Epithelial cell of esophagus (primary cell): ENCODE data around the gene EXD3.
A peak's percentile ranks its signal among the peaks of the same experiment; 100 is the strongest.

Experiments used
- DNase-seq: peaks from one replicate; pipeline ENCODE4 v3.0.0; 2010; ENCODE audit warnings: low read depth
- H3K4me3 ChIP-seq: 2 replicates; pipeline ENCODE4 v1.5.1; 2011; ENCODE audit warnings: mild to moderate bottlenecking, low read length, control low read depth
- TF ChIP-seq, protein P1 (sequence below): IDR thresholded peaks from 2 replicates; pipeline ENCODE4 v1.5.1; 2011; ENCODE audit warnings: low read depth, mild to moderate bottlenecking, low read length, control low read depth, inconsistent platforms; ENCODE audit not compliant: insufficient read depth; ENCODE audit errors: missing control alignments

EXD3 gene

GRCh38 chr9:137461316-137461662, 38.3 kb upstream of the EXD3 start:
- no peak for DNase-seq
- H3K4me3 ChIP-seq = no peak overlapping the region
- TF ChIP-seq, protein P1, sequence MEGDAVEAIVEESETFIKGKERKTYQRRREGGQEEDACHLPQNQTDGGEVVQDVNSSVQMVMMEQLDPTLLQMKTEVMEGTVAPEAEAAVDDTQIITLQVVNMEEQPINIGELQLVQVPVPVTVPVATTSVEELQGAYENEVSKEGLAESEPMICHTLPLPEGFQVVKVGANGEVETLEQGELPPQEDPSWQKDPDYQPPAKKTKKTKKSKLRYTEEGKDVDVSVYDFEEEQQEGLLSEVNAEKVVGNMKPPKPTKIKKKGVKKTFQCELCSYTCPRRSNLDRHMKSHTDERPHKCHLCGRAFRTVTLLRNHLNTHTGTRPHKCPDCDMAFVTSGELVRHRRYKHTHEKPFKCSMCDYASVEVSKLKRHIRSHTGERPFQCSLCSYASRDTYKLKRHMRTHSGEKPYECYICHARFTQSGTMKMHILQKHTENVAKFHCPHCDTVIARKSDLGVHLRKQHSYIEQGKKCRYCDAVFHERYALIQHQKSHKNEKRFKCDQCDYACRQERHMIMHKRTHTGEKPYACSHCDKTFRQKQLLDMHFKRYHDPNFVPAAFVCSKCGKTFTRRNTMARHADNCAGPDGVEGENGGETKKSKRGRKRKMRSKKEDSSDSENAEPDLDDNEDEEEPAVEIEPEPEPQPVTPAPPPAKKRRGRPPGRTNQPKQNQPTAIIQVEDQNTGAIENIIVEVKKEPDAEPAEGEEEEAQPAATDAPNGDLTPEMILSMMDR = no peak

DNA sequence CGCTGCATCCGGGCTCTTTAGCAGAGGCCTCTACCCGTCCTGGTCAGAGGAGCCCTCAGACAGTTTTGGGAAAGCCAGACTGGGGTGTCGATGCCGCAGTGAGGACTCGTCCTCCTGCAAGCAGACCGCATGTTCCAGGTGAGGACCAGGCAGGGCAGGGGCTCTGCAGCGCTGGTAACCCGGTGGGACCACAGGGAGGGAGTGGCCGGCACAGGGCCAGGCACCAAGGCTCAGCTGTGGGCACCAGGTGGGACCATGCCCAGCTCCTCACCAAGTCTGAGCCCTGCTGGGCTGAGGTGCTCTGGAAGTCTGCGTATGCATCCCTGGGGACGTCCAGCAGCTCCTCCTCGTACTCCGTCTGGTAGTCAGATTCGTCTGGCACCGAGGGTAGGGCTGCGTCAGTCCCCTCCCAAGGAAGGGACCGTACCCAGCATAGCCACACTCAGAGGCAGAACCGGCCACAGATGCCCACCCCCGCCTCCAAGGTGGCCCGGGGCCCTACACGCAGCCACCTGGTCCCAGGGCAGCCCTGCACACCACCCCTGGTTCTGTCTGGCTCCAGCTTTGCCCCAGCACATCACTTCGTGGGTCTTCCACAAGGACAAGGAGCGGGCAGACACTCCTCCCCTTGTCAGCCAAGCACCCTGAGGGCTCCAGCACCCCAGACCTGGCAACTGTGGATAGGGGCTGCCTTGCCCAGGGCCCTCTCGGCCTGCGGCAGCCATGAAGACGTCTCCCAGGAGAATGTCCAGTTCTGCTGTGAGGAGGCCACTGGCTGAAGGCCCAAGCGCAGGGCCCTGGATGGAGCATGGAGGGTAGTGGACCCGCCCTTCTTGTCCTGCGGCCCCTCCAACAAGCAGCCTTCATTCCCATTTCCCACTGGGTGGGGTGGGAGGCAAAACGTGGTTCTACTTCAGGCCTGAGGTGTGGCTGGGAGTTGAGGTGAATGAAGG, 37.7 kb upstream of the EXD3 start:
- no peak overlapping the region for H3K4me3 ChIP-seq
- DNase-seq = no peak
- TF ChIP-seq, protein P1 = no peak

DNA sequence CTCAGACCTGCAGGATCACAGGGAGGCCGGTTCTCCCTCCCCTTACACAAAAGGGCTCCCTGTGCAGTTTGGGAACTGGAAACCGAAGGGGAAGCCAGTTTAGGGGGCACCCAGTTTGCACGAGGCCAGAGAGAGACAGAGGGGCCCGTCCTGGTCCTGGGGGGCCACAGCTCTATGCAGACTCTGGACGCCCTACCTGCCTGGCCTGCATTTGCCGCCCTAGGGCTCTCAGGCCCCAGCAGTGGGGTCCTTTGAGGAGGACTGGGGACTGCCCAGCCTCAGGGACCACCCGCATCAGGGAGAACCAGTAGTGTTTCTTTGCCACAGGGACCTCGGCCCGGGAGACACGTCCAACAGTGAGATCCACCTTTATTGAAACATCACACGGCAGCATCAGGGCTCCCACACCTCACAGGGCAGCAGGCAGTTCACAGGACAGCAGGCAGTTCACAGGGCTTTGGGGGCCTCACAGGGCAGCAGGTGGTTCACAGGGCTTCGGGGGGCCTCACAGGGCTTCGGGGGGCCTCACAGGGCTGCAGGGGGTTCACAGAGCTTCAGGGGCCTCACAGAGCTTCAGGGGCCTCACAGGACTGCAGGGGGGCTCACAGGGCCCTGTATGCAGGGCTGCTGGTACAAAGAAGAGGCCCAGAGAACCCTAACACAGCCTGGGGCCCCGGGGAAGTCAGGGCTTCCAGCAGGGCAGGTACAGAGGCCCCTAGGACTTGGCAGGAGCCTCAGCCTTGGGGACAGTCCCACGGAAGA, 36.8 kb upstream of the EXD3 start:
- TF ChIP-seq, protein P1 = no peak
- DNase-seq = no peak
- H3K4me3 ChIP-seq = peak overlapping the region; percentile 34

- TF ChIP-seq, protein P1 = no peak
- peak within 1 kb of the TSS; percentile 61 for H3K4me3 ChIP-seq
- DNase-seq = peak; percentile 90
These were observed 36.2 kb upstream of the EXD3 start, which contains the start of gene NSMF for GRCh38 chr9:137459152-137459600. Gene NSMF (minus strand): TSS chr9:137459334. CDS start chr9:137459102, 232 bp downstream.

DNA sequence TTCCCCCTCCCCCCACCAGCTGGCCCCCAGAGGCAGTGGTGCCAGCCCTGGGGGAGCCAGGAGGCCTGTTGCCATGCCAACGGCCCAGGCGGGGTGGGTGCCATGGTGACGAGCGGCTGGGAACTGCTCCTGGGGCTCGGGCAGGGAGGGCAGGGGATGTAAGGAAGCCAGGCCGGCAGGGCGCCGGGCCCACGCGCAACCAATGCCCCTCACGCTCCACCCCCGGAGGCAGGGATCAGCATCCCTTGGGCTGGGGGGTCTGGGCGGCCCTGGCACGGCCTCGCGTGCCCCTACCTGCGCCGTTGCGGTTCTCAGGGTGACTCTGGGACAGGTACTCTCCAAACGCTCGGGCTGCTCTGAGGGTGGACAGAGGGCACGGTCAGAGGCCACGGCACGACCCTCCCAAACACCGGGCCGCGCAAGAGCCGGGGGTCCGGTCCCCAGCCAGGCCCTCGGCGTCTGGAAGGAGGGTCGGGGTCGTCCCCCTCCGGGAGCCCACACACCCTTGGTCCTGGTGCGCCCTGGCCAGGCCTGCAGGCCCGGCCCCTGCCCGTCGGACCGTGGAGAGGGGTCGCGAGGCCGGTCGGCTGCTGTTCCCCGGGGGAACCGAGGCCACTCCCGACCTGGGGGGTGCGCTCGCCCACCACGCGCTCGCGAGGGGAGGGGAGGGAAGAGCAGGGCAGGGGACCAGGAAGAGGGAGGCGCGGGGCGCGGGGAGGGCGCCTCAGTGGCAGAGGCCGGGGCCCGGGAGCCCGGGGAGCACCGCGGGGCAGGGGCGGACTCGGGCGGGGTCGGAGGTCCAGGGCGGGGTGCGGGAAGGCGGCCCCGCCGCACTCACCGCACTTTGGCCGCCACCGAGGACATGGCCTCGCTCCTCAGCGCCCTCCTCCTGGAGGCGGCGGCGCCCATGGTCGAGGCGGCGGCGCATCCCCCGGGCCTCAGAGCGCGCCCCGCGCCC, 35.5 kb upstream of the EXD3 start:
- TF ChIP-seq, protein P1 = no peak
- peak; percentile 17 for DNase-seq
- H3K4me3 ChIP-seq = peak overlapping the region; percentile 61
